Bronchial epithelial cell (primary cell): ENCODE data around the gene LAMB4. TPM values are rescaled to one million over a fixed set of nuclear protein-coding genes. Genes with fewer than 3 reads are reported as not detected.

ENCODE experiments used
- DNase-seq: peaks from one replicate; pipeline ENCODE4 v3.0.0-alpha.2; 2010; ENCODE audit warnings: low read depth
- FAIRE-seq: peaks from 2 replicates; lab custom pipeline; 2011; peaks lifted over from hg19 to GRCh38; lab: Jason Lieb, UNC
- H3K27me3 ChIP-seq: 2 replicates; pipeline ENCODE4 v1.5.1; 2011; ENCODE audit warnings: low read length; ENCODE audit not compliant: control insufficient read depth, insufficient read depth
- H3K36me3 ChIP-seq: 2 replicates; pipeline ENCODE4 v1.5.1; 2011; ENCODE audit warnings: low read length; ENCODE audit not compliant: control insufficient read depth, insufficient read depth
- H3K4me3 ChIP-seq: 2 replicates; pipeline ENCODE4 v1.5.1; 2011; ENCODE audit warnings: mild to moderate bottlenecking, low read depth, low read length, control low read depth
- CTCF ChIP-seq: IDR thresholded peaks from 2 replicates; pipeline ENCODE4 v1.5.1; 2011; ENCODE audit warnings: mild to moderate bottlenecking, moderate library complexity, low read length, control low read depth, inconsistent platforms; ENCODE audit not compliant: insufficient read depth, severe bottlenecking
- total RNA-seq: library from RNA; depleted of rRNA; stranded (reverse); fragments of >200 nt; gene quantifications from 2 replicates; pipeline ENCODE4 v1.2.1, GENCODE V29; 2014

The LAMB4 gene
- total RNA-seq, 1 donor from 2014 or later = under 0.01 TPM

GRCh38 chr7:108016841-108017775 is 113.1 kb downstream of the LAMB4 start:
- no peaks in the 10 kb centered on the region for H3K36me3 ChIP-seq
- peak; percentile 32 for TF ChIP-seq CTCF
- no peak overlapping the region for H3K4me3 ChIP-seq
- no peak for FAIRE-seq
- H3K27me3 ChIP-seq = no peaks in the 10 kb centered on the region
- DNase-seq = peak; percentile 96

- FAIRE-seq (no peak), DNase-seq (peak; percentile 64)
- TF ChIP-seq CTCF = no peak
- H3K4me3 ChIP-seq = no peak overlapping the region
- H3K27me3 ChIP-seq = no peaks in the 10 kb centered on the region
- H3K36me3 ChIP-seq = no peaks in the 10 kb centered on the region
Observed at GRCh38 chr7:108015740-108016139, 114.4 kb downstream of the LAMB4 start.

DNA sequence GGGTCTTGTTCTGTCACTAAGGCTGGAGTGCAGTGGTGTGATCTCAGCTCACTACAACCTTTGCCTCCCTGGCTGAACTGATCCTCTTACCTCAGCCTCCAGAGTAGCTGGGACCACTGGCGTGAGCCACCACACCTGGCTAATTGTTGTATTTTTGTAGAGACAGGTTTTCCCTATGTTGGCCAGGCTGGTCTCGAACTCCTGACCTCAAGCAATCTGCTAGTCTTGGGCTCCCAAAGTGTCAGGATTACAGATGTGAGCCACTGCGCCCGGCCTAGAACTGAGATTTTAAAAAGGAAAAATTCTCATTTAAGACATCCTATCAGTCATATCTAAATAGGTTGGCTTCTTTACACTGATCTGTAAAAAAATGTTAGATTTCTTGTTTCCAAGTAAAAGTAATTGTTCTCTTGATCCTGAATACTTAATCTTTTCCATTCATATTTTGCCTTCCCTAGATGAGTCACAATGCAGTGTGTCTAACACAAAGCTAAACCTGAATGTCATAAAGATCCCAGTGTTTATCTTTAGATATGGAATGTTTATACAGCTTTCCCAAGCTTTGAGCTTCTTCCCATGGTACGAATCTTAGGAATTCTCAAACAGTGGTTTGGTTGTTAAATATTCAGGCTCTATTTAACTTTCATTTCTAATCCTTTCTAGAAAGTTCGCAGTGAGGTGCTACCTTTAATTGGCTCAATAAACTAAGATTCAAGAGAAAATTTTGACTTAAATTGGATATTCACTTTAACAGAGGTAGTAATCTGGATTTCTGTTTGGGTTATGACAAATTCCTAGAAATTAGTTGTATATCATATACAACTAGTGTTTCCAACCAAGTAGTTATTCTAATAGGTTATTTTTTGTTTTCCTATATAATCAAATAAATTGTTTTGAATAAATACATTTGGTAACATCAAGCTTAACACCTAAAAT is 115.1 kb downstream of the LAMB4 start:
- no peak overlapping the region for H3K4me3 ChIP-seq
- no peak for TF ChIP-seq CTCF
- H3K27me3 ChIP-seq = no peaks in the 10 kb centered on the region
- no peaks in the 10 kb centered on the region for H3K36me3 ChIP-seq
- FAIRE-seq (no peak), DNase-seq (peak; percentile 76)

- H3K36me3 ChIP-seq = no peaks in the 10 kb centered on the region
- FAIRE-seq (no peak), DNase-seq (no peak)
- H3K27me3 ChIP-seq = no peaks in the 10 kb centered on the region
- TF ChIP-seq CTCF = no peak
- no peak overlapping the region for H3K4me3 ChIP-seq
Observed at GRCh38 chr7:108014215-108014614, 115.9 kb downstream of the LAMB4 start.

GRCh38 chr7:108012499-108013430 is 117.4 kb downstream of the LAMB4 start:
- FAIRE-seq = no peak
- no peaks in the 10 kb centered on the region for H3K27me3 ChIP-seq
- no peaks in the 10 kb centered on the region for H3K36me3 ChIP-seq
- peak; percentile 71 for DNase-seq
- TF ChIP-seq CTCF = no peak
- no peak overlapping the region for H3K4me3 ChIP-seq
